Tibial artery (tissue), 4 donors: ENCODE results near the gene A4GALT.
A peak's percentile ranks its signal among the peaks of the same experiment; 100 is the strongest.

Experiments
- DNase-seq, 2 donors: peaks; one replicate each; pipeline ENCODE4 v3.0.0-alpha.2; 2019
- H3K27ac ChIP-seq, 2 donors: fragments of 200-600 bp; sonication (generic) in 1 of 2; 1 replicate in 1 of 2; 2 replicates in 1 of 2; pipeline ENCODE4 v1.5.1; 2018 to 2019; ENCODE audit warnings: mild to moderate bottlenecking in 1 of 2
- H3K27me3 ChIP-seq, 2 donors: fragments of 200-600 bp; sonication (generic) in 1 of 2; one replicate each; pipeline versions ENCODE4 v1.5.1 to v1.6.0; 2016 to 2019
- H3K36me3 ChIP-seq, 3 donors: fragments of 200-600 bp; sonication (generic) in 2 of 3; one replicate each; pipeline ENCODE4 v1.5.1; 2016 to 2019; ENCODE audit warnings: mild to moderate bottlenecking in 2 of 3
- H3K4me1 ChIP-seq, 4 donors: fragments of 200-600 bp; sonication (generic) in 2 of 4; 1 replicate in 3 of 4; 2 replicates in 1 of 4; pipeline ENCODE4 v1.5.1; 2016 to 2019
- H3K4me3 ChIP-seq, 2 donors: fragments of 200-600 bp; sonication (generic) in 1 of 2; 1 replicate in 1 of 2; 2 replicates in 1 of 2; pipeline ENCODE4 v1.5.1; 2018 to 2019; ENCODE audit warnings: mild to moderate bottlenecking in 2 of 2
- H3K9me3 ChIP-seq, 3 donors: fragments of 200-600 bp; sonication (generic) in 1 of 3; one replicate each; pipeline ENCODE4 v1.5.1; 2016 to 2019
- CTCF ChIP-seq, 2 experiments: fragments of 200-600 bp in 1 of 2; fragments of 450-650 bp in 1 of 2; IDR thresholded peaks; one replicate each; pipeline ENCODE4 v1.5.1; 2017 to 2019; ENCODE audit warnings: antibody characterized with exemption in 2 of 2, mild to moderate bottlenecking in 1 of 2, moderate library complexity in 1 of 2
- intact Hi-C: fragments of 100-400 bp; cut with DNase I; formaldehyde crosslinking; loops from one replicate; pipeline ENCODE4 v1.15.0; 2023; ENCODE audit warnings: low total_unique reads

The A4GALT gene

DNA sequence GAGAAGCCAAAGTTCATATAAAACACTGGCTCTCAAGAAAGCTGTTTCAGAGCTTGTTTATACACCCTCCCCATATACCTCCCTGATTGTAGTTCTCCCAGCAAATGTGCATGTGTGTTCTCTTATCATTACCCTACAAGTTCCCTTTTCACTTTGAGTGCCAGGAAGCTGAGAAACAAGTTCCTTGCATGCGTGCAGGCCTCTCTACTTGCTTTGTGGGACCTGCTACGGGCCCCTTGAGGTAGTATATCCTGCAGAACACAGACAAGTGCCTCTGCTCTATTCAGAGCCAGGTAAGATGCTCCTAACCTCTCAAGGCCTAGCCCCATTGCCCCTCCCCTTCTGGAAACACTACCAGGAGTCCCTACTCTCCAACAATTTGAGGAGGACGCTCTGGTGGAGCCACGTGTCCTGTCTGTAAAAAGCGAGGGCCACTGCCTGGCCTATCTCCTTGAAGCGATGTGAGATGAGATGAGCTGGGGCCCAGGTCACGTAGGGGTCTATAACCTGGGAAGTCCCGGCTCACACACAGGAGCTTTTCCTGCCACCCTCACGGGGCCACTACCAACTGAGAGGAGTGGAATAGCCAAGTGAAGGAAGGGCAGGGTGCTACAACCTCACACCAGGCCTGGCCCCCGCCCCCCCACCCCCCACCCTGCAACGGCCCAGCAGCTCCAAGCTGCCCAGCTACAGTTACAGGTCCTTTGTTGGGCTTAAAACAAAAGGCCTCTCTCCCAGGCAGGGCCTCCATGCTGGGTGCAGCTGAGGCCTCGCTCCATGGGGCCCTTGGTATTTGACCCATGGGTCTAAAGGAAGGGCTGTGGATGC lies 77.7 kb downstream of the A4GALT start:
- Histone ChIP-seq H3K27me3 (no peaks in the 10 kb centered on the region), H3K9me3 (no peaks in the 10 kb centered on the region), H3K4me3 (no peak overlapping the region), H3K27ac (peak overlapping the region; percentile 99 to 100), H3K4me1 (peaks cover 18 to 93% (median 68%) of the 10 kb centered on the region in 4 donors), H3K36me3 (peaks cover 0 to under 1% (median 0%) of the 10 kb centered on the region in 3 donors)
- DNase-seq, result no peak
- intact Hi-C loops, result no loop called here
- TF ChIP-seq CTCF (IDR thresholded peaks at IDR 0.05), result no peak
